COR-L47 (cell line): ENCODE results near the gene POLA1.

Experiments used
- DNase-seq: peaks from one replicate; lab custom pipeline; 2025; lab: John Stamatoyannopoulos, UW

POLA1 gene

DNA sequence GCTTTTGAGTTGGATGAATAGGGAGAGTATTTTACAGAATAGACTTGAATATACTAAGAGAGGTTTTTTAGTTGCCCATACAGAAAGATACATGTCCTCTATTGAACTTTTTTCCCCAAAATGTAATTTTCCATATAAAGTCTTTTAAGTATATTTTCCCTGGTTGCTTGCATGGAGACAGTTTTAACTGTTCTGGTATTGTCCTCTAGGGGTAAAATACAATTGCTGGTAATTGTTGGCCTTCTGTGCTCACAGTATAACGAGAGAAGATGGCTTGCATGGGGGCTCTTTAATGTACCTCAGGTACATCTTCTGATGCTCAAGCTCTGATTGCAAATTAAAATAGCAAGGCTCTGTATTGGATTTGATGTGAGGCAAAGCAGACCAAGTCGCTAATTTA is 186.0 kb downstream of the POLA1 start:
- no peak for DNase-seq

DNA sequence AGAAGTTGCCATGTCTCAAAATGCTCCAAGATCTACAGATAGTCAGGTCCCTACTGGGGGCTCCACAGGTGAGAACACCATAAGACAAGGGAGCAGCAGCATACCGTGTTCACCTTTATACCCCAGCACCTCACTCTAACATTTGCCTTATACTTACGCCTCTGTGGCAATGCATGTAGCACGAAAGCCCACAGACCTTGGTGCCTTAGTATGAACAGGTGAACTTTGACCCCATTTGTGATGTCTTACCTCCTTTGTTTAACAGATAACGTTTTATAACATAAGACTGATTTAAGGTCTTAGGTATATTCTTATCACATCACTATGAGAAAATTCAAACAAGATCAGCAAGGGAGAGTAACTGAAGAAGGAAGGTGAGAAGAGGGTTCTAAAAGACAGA is 193.2 kb downstream of the POLA1 start:
- no peak for DNase-seq

- peak; percentile 1 for DNase-seq
Measured at GRCh38 chrX:24890677-24891076, 197.0 kb downstream of the POLA1 start.

GRCh38 chrX:24899391-24899790 is 205.7 kb downstream of the POLA1 start:
- DNase-seq = peak; percentile 18

- no peak for DNase-seq
Measured at GRCh38 chrX:24900234-24900633, 206.5 kb downstream of the POLA1 start.

- no peak for DNase-seq
Measured at GRCh38 chrX:24902806-24903205, 209.1 kb downstream of the POLA1 start.

- no peak for DNase-seq
Measured at GRCh38 chrX:24918715-24919114, 225.0 kb downstream of the POLA1 start.

GRCh38 chrX:24920769-24921168 is 227.1 kb downstream of the POLA1 start:
- DNase-seq = no peak

- no peak for DNase-seq
Measured at GRCh38 chrX:24925430-24925829, 231.7 kb downstream of the POLA1 start.

- DNase-seq = no peak
Measured at GRCh38 chrX:24927372-24927771, 233.7 kb downstream of the POLA1 start.

- DNase-seq = peak; percentile 86
Measured at GRCh38 chrX:24928114-24928513, 234.4 kb downstream of the POLA1 start.

DNA sequence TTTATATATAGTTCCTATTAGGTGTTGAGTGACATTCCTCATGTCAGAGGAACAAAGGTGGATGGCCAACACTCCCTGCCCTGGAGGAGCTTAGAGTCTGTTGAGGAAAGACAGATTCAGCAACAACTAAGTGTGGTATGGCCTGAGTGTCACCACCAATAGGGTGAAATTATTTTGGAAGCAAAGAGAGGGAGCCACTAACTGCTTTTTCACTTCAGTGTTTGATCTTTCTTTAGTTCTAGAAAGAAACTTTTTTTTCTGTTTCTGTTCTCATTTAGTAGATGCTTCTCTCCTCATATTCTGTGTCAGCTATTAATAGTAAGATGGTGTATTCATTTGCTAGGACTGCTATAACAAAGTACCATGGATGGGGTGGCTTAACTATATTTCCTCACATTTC is 240.6 kb downstream of the POLA1 start:
- no peak for DNase-seq

GRCh38 chrX:24945009-24945408 is 251.3 kb downstream of the POLA1 start:
- DNase-seq = no peak

GRCh38 chrX:24946369-24946768 is 252.7 kb downstream of the POLA1 start:
- no peak for DNase-seq

DNA sequence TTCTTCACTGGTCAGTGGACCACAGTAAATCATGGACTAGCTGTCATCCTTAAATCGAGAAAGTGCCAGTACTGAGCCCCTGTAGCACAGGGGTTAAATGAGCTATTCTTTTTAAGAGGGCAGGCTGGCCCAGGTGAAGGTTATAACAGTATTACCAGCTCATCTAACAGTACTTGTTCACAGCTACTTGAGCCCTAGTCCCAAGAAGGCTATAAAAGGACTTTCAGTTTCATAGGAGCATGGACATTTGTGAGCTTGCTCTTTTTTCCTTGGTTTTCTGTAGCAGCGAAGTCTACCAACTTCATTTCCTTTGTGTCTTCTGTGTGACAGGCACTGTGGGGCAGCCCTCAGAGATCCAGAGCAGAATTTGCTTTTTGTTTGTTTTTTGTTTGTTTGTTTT is 261.0 kb downstream of the POLA1 start:
- DNase-seq = no peak

GRCh38 chrX:24955372-24955930 is 261.7 kb downstream of the POLA1 start:
- no peak for DNase-seq

- DNase-seq = no peak
Measured at GRCh38 chrX:24956828-24957227, 263.1 kb downstream of the POLA1 start.

GRCh38 chrX:24961809-24962208 is 268.1 kb downstream of the POLA1 start:
- DNase-seq = no peak

GRCh38 chrX:24963823-24964222 is 270.1 kb downstream of the POLA1 start:
- DNase-seq = no peak

GRCh38 chrX:24965372-24965771 is 271.7 kb downstream of the POLA1 start:
- no peak for DNase-seq

- DNase-seq = no peak
Measured at GRCh38 chrX:24969812-24970211, 276.1 kb downstream of the POLA1 start.

- no peak for DNase-seq
Measured at GRCh38 chrX:24979081-24979480, 285.4 kb downstream of the POLA1 start.

- no peak for DNase-seq
Measured at GRCh38 chrX:24981030-24981429, 287.3 kb downstream of the POLA1 start.

- DNase-seq = no peak
Measured at GRCh38 chrX:24982306-24982965, 288.7 kb downstream of the POLA1 start.
